H1 (cell line): ENCODE measurements around the gene RAB44. TPM values are rescaled to one million over a fixed set of nuclear protein-coding genes. Genes with fewer than 3 reads are reported as not detected.

Experiments
- polyA plus RNA-seq, 7 experiments: library from polyadenylated mRNA; depleted of rRNA in 3 of 7; stranded (reverse) in 5 of 7; unstranded in 2 of 7; fragments of >200 nt in 5 of 7; fragments of 200-250 nt in 2 of 7; gene quantifications; 1 replicate in 5 of 7; 2 replicates in 1 of 7; 4 replicates in 1 of 7; pipeline versions ENCODE4 v1.2.1 to v1.2.3, GENCODE V29; 2011 to 2013; ENCODE audit warnings: missing spikeins in 2 of 7, mixed read lengths in 2 of 7
- total RNA-seq: library from RNA; stranded (reverse); fragmentation: NEBNext Ultra II Directional; extraction: Animal tissue kit (Norgen Biotek cat#: 25700); gene quantifications from 2 replicates; pipeline ENCODE4 v1.2.1, GENCODE V29; 2021
- TF ChIP-seq, protein P1 (sequence below): IDR thresholded peaks from 2 replicates; pipeline ENCODE4 v1.6.1; 2011; ENCODE audit warnings: low read depth, mild to moderate bottlenecking, low read length; ENCODE audit not compliant: insufficient read depth

RAB44 gene
- total and polyA plus RNA-seq, 2 of the 8 experiments (the other 6 are each of a cell fraction or from before 2014, with no cell fraction given): 0.02 TPM; not detected in 1

GRCh38 chr6:36772397-36772796, 74.8 kb downstream of the RAB44 start (continued):
- TF ChIP-seq, protein P1, sequence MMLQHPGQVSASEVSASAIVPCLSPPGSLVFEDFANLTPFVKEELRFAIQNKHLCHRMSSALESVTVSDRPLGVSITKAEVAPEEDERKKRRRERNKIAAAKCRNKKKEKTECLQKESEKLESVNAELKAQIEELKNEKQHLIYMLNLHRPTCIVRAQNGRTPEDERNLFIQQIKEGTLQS: no peak
- TF ChIP-seq, all 59 proteins: peak for 0
